H1 (cell line): Measurements from ENCODE around the gene HNRNPM. TPM values are rescaled to one million over a fixed set of nuclear protein-coding genes. Genes with fewer than 3 reads are reported as not detected.

Source experiments
- CHD7 ChIP-seq: fragments of 300-600 bp; sonication (generic); IDR thresholded peaks from 2 replicates; pipeline ENCODE4 v1.7.1; 2012; ENCODE audit warnings: low read length, moderate library complexity, mild to moderate bottlenecking, inconsistent platforms; ENCODE audit not compliant: insufficient replicate concordance
- CTCF ChIP-seq, 3 experiments: IDR thresholded peaks; 1 replicate in 2 of 3; 2 replicates in 1 of 3; pipeline versions ENCODE4 v1.5.1 to v1.6.1; 2011; ENCODE audit warnings: low read length in 3 of 3, mild to moderate bottlenecking in 3 of 3, inconsistent platforms in 2 of 3, low read depth in 1 of 3, moderate library complexity in 1 of 3; ENCODE audit not compliant: insufficient read depth in 1 of 3; ENCODE audit errors: control extremely low read depth in 1 of 3
- E2F6 ChIP-seq: IDR thresholded peaks from 2 replicates; pipeline ENCODE4 v1.6.1; 2012; ENCODE audit warnings: inconsistent platforms
- SP1 ChIP-seq: IDR thresholded peaks from 2 replicates; pipeline ENCODE4 v1.6.1; 2011; ENCODE audit warnings: low read depth, low read length
- TAF7 ChIP-seq: optimal IDR thresholded peaks from 2 replicates; pipeline ENCODE3; 2011; ENCODE audit warnings: low read depth, mild to moderate bottlenecking, inconsistent platforms, low read length, moderate library complexity, borderline replicate concordance
- polyA plus RNA-seq, 7 experiments: library from polyadenylated mRNA; depleted of rRNA in 3 of 7; stranded (reverse) in 5 of 7; unstranded in 2 of 7; fragments of >200 nt in 5 of 7; fragments of 200-250 nt in 2 of 7; gene quantifications; 1 replicate in 5 of 7; 2 replicates in 1 of 7; 4 replicates in 1 of 7; pipeline versions ENCODE4 v1.2.1 to v1.2.3, GENCODE V29; 2011 to 2013; ENCODE audit warnings: missing spikeins in 2 of 7, mixed read lengths in 2 of 7
- total RNA-seq: library from RNA; stranded (reverse); fragmentation: NEBNext Ultra II Directional; extraction: Animal tissue kit (Norgen Biotek cat#: 25700); gene quantifications from 2 replicates; pipeline ENCODE4 v1.2.1, GENCODE V29; 2021

Gene HNRNPM
- total and polyA plus RNA-seq, 2 of the 8 experiments (the other 6 are each of a cell fraction or from before 2014, with no cell fraction given): 375 to 474 TPM

GRCh38 chr19:8530061-8530679 lies 85.4 kb downstream of the HNRNPM start (continued):
- TF ChIP-seq CHD7 (no peak), E2F6 (no peak), CTCF (IDR thresholded peaks at IDR 0.05; ENCODE audit: control extremely low read depth in 1 of 3, insufficient read depth in 1 of 3, low read depth in 1 of 3, low read length in 3 of 3) (no peak), TAF7 (no peak), SP1 (no peak)
- TF ChIP-seq, all 59 proteins: peak for 0
